DMS 273 (cell line): ENCODE measurements around the gene TAF11.
"Not testable (repeated sequence)": the region's sequence is repeated elsewhere in the genome, so short reads cannot be mapped to it uniquely, and the experiment has no call there.

Source experiments
- DNase-seq: peaks from one replicate; lab custom pipeline; 2025; ENCODE audit not compliant: unreplicated experiment; lab: John Stamatoyannopoulos, UW

Gene TAF11

GRCh38 chr6:34906826-34907225 lies 19.0 kb upstream of the TAF11 start:
- no peak for DNase-seq

- no peak for DNase-seq
Observed at GRCh38 chr6:34904990-34905613, 17.3 kb upstream of the TAF11 start.

- DNase-seq, result no peak
Observed at GRCh38 chr6:34901930-34902329, 14.1 kb upstream of the TAF11 start.

- DNase-seq, result no peak
Observed at GRCh38 chr6:34900321-34901031, 12.6 kb upstream of the TAF11 start.

- DNase-seq, result not testable (repeated sequence)
Observed at GRCh38 chr6:34899748-34900147, 11.9 kb upstream of the TAF11 start.

- no peak for DNase-seq
Observed at GRCh38 chr6:34897716-34898115, 9.9 kb upstream of the TAF11 start.

- DNase-seq, result no peak
Observed at GRCh38 chr6:34897130-34897529, 9.3 kb upstream of the TAF11 start.

GRCh38 chr6:34894693-34895092 lies 6.9 kb upstream of the TAF11 start:
- no peak for DNase-seq

- DNase-seq, result no peak
Observed at GRCh38 chr6:34891296-34891695, 3.5 kb upstream of the TAF11 start.

- no peak for DNase-seq
Observed at GRCh38 chr6:34890533-34890925, 2.7 kb upstream of the TAF11 start.

- peak; percentile 89 for DNase-seq
Observed at GRCh38 chr6:34888874-34889555, 1.2 kb upstream of the TAF11 start, which contains the start of gene ANKS1A. TSS of gene ANKS1A (plus strand) at chr6:34889255. CDS start at chr6:34889403, 148 bp downstream.

GRCh38 chr6:34888514-34888856 lies 643 bp upstream of the TAF11 start:
- no peak for DNase-seq

- not testable (repeated sequence) for DNase-seq
Observed at GRCh38 chr6:34885837-34886236, 2.0 kb downstream of the TAF11 start.

GRCh38 chr6:34884996-34885395 lies 2.8 kb downstream of the TAF11 start:
- no peak for DNase-seq

- not testable (repeated sequence) for DNase-seq
Observed at GRCh38 chr6:34884073-34884472, 3.8 kb downstream of the TAF11 start.

GRCh38 chr6:34877869-34878485 lies 9.9 kb downstream of the TAF11 start:
- DNase-seq, result no peak

- DNase-seq, result no peak
Observed at GRCh38 chr6:34877259-34877658, 10.6 kb downstream of the TAF11 start.

GRCh38 chr6:34876472-34876871 lies 11.4 kb downstream of the TAF11 start:
- no peak for DNase-seq

- no peak for DNase-seq
Observed at GRCh38 chr6:34875292-34876213, 12.3 kb downstream of the TAF11 start.

GRCh38 chr6:34872332-34872731 lies 15.5 kb downstream of the TAF11 start:
- no peak for DNase-seq

GRCh38 chr6:34871853-34872252 lies 16.0 kb downstream of the TAF11 start:
- no peak for DNase-seq
